Measurements from ENCODE around the gene TRIM69.

The TRIM69 gene

DNA sequence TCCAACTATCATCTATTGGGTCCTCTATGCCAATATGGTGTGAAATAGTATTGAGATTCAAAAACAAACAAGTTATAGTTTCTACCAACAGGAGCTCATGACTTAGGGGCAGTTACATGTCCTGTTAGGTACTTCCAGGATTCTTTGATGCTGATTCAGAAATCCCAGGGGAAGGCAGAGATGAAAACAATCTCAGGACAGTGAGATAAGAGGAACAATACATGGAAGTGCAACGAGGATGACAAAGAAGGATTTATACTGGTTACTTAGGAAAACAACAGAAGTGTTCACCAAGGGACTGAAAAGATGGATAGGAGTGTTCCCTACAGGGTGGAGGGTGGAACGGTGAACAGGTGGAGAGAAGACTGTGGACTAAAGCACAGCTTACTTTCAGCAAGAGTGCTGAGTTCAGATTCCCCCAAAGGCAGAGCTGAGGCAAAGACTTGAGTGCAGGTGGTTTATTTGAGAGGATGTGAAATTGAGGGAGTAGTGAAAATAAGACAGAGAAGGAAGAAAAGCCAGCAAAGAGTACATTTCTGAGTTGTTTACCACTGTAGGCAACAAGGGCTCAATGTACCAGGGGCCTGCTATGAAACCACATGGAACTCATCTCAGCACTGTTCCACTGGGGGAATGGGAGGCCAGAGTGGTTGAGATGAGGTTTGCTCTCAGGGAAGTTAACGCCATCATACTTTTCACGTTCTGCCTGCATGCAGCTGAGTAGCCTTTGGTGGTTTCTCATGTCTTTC lies 68.1 kb downstream of the TRIM69 start:
- H3K4me1 ChIP-seq (ENCODE audit: control insufficient read depth, low read length): no peaks in the 10 kb centered on the region
- peaks cover 31% of the 10 kb centered on the region for H3K27me3 ChIP-seq (ENCODE audit: control insufficient read depth, low read length)
- TF ChIP-seq, protein P1, sequence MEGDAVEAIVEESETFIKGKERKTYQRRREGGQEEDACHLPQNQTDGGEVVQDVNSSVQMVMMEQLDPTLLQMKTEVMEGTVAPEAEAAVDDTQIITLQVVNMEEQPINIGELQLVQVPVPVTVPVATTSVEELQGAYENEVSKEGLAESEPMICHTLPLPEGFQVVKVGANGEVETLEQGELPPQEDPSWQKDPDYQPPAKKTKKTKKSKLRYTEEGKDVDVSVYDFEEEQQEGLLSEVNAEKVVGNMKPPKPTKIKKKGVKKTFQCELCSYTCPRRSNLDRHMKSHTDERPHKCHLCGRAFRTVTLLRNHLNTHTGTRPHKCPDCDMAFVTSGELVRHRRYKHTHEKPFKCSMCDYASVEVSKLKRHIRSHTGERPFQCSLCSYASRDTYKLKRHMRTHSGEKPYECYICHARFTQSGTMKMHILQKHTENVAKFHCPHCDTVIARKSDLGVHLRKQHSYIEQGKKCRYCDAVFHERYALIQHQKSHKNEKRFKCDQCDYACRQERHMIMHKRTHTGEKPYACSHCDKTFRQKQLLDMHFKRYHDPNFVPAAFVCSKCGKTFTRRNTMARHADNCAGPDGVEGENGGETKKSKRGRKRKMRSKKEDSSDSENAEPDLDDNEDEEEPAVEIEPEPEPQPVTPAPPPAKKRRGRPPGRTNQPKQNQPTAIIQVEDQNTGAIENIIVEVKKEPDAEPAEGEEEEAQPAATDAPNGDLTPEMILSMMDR (IDR thresholded peaks at IDR 0.05; ENCODE audit: low read depth, low read length, poor library complexity, severe bottlenecking): no peak
- TF ChIP-seq EZH2phosphoT487 (IDR thresholded peaks at IDR 0.05; ENCODE audit: borderline replicate concordance, low read length): no peak
- H3K9me2 ChIP-seq (replicated peaks; ENCODE audit: control insufficient read depth, low read length): no peaks in the 10 kb centered on the region
- H3K27ac ChIP-seq (ENCODE audit: low read depth, low read length): no peak overlapping the region
- H3K36me3 ChIP-seq (ENCODE audit: control insufficient read depth, low read length): no peaks in the 10 kb centered on the region
- H3F3A ChIP-seq (ENCODE audit: control insufficient read depth, insufficient read depth): no peaks in the 10 kb centered on the region
- H3K4me3 ChIP-seq (ENCODE audit: low read length): no peak overlapping the region
- no peaks in the 10 kb centered on the region for H3K9me3 ChIP-seq (ENCODE audit: control insufficient read depth, insufficient read depth, low read length)
- H3K79me2 ChIP-seq (ENCODE audit: control insufficient read depth, low read length): no peaks in the 10 kb centered on the region
- no peak overlapping the region for H3K4me2 ChIP-seq (ENCODE audit: low read length)
- H4K20me1 ChIP-seq (ENCODE audit: control insufficient read depth, insufficient read depth, low read depth, low read length): no peaks in the 10 kb centered on the region

DNA sequence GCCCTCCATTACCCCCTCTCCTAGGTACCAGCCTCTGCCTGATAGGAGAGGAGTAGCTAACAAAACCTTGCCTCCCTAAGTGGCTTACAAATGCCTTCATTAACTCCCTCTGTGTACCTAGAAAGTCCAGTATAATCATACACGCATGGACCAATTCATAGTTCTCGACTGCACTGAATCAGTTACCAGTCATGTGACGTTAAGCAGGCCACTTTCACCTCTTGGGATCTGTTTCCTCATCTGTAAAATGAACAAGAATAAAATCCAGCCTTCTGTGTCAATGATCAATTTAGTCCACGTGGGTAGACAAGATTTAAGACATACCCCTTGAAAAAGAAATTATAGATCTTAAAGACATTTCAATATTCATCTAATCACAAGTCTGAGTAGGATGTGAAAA lies 72.2 kb downstream of the TRIM69 start:
- Histone ChIP-seq H3K4me1 (ENCODE audit: control insufficient read depth, low read length) (no peaks in the 10 kb centered on the region), H3K4me2 (ENCODE audit: low read length) (no peak overlapping the region), H3K9me2 (replicated peaks; ENCODE audit: control insufficient read depth, low read length) (no peaks in the 10 kb centered on the region), H3K27ac (ENCODE audit: low read depth, low read length) (no peak overlapping the region), H3K27me3 (ENCODE audit: control insufficient read depth, low read length) (peaks cover 44% of the 10 kb centered on the region), H4K20me1 (ENCODE audit: control insufficient read depth, insufficient read depth, low read depth, low read length) (no peaks in the 10 kb centered on the region), H3K9me3 (ENCODE audit: control insufficient read depth, insufficient read depth, low read length) (no peaks in the 10 kb centered on the region), H3K36me3 (ENCODE audit: control insufficient read depth, low read length) (no peaks in the 10 kb centered on the region), H3K4me3 (ENCODE audit: low read length) (no peak overlapping the region), H3K79me2 (ENCODE audit: control insufficient read depth, low read length) (no peaks in the 10 kb centered on the region), H3F3A (ENCODE audit: control insufficient read depth, insufficient read depth) (no peaks in the 10 kb centered on the region)
- TF ChIP-seq, protein P1 (IDR thresholded peaks at IDR 0.05; ENCODE audit: low read depth, low read length, poor library complexity, severe bottlenecking): no peak
- TF ChIP-seq EZH2phosphoT487 (IDR thresholded peaks at IDR 0.05; ENCODE audit: borderline replicate concordance, low read length): no peak

GRCh38 chr15:44810237-44810636 lies 73.9 kb downstream of the TRIM69 start:
- no peaks in the 10 kb centered on the region for H3K79me2 ChIP-seq (ENCODE audit: control insufficient read depth, low read length)

More at GRCh38 chr15:44810237-44810636, 73.9 kb downstream of the TRIM69 start:
- Histone ChIP-seq H4K20me1 (ENCODE audit: control insufficient read depth, insufficient read depth, low read depth, low read length) (no peaks in the 10 kb centered on the region), H3K4me2 (ENCODE audit: low read length) (no peak overlapping the region), H3K27me3 (ENCODE audit: control insufficient read depth, low read length) (peaks cover 41% of the 10 kb centered on the region), H3K9me2 (replicated peaks; ENCODE audit: control insufficient read depth, low read length) (no peaks in the 10 kb centered on the region), H3K36me3 (ENCODE audit: control insufficient read depth, low read length) (no peaks in the 10 kb centered on the region), H3K9me3 (ENCODE audit: control insufficient read depth, insufficient read depth, low read length) (no peaks in the 10 kb centered on the region), H3K27ac (ENCODE audit: low read depth, low read length) (no peak overlapping the region), H3K4me3 (ENCODE audit: low read length) (no peak overlapping the region), H3K4me1 (ENCODE audit: control insufficient read depth, low read length) (no peaks in the 10 kb centered on the region), H3F3A (ENCODE audit: control insufficient read depth, insufficient read depth) (no peaks in the 10 kb centered on the region)
- no peak for TF ChIP-seq EZH2phosphoT487 (IDR thresholded peaks at IDR 0.05; ENCODE audit: borderline replicate concordance, low read length)
- TF ChIP-seq, protein P1 (IDR thresholded peaks at IDR 0.05; ENCODE audit: low read depth, low read length, poor library complexity, severe bottlenecking): no peak

Measured in DOHH2 (cell line).